ENCODE results near the gene LMTK3. TPM values are rescaled to one million over a fixed set of nuclear protein-coding genes. Genes with fewer than 3 reads are reported as not detected.

Gene LMTK3
- total RNA-seq, 1 donor from 2014 or later: 0.43 TPM

- ATAC-seq (no peak), DNase-seq (ENCODE audit: low spot score) (no peak)
Measured at GRCh38 chr19:48450863-48451262, 60.8 kb downstream of the LMTK3 start.

DNA sequence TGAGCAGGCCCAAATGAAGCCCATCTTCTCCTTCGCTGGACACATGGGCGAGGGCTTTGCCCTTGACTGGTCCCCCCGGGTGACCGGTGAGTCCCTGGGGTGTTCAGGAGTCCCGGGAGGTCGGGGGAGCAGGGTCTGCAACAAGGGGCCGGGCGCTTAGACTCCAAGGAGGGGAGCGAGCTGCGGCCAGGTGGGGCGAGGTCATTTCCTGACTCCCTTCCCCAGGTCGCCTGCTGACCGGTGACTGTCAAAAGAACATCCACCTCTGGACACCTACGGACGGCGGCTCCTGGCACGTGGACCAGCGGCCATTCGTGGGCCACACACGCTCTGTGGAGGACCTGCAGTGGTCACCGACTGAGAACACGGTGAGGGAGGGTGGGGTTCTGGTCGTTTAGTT lies 61.2 kb downstream of the LMTK3 start:
- DNase-seq (ENCODE audit: low spot score): no peak
- no peak for ATAC-seq

GRCh38 chr19:48448563-48448962 lies 63.1 kb downstream of the LMTK3 start:
- no peak for DNase-seq (ENCODE audit: low spot score)
- ATAC-seq: no peak

GRCh38 chr19:48446579-48446978 lies 65.1 kb downstream of the LMTK3 start:
- no peak for DNase-seq (ENCODE audit: low spot score)
- ATAC-seq: no peak

DNA sequence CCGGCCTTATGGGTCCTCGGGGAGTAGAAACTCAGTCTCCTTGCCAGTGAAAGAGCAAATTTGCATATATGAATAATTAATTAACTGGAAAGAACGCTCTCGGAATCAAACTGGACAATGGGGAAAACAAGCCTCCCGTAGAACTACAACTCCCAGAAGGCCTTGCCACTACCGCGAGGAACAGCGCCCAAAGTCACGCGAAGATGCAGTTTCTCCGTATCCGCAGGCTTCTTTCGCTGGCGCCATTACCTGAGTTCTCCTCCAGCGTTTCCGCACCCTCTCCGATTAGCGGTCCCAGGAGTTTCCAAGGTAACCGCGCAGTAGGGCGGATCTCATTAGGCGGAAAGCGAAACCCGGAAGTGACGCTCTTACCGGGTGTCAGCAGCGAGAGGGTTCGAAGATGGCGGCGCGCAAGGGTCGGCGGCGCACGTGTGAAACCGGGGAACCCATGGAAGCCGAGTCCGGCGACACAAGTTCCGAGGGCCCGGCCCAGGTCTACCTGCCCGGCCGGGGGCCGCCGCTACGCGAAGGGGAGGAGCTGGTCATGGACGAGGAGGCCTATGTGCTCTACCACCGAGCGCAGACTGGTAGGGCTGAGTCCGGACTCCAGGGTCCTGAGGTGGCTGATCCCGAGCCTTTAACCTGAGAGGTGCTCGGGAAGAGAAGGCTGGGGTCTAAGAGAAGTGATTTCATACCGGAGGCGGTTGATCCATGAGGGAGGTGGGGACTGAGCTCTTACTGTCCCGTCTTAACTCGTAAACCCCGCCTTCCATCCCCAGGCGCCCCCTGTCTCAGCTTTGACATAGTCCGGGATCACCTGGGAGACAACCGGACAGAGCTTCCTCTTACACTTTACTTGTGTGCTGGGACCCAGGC lies 65.8 kb downstream of the LMTK3 start, which contains the start of gene GRWD1:
GRWD1 (plus strand) TSS at position 378 of the 876 bp plus-strand sequence; CDS start at position 401, 23 bp downstream.
- DNase-seq (ENCODE audit: low spot score) (peak; percentile 92), ATAC-seq (peak; percentile 93)

DNA sequence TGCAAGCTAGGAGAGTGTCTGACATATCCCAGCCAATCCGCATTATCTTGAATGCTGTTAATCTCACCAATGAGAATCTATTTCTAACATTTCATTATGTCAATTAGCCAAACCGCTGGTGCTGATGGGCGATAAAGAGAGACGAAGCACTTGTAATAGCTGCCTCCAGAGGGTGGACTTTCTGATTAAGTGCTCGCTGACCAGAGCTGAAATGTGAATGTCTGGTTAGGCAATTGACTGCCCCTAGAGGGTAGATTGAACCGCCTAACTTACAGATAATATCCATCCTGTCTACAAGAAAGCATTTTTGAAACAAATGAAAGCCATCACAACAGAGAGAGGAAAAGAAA lies 66.4 kb downstream of the LMTK3 start:
- DNase-seq (ENCODE audit: low spot score): no peak
- ATAC-seq: peak; percentile 71

- ATAC-seq (no peak), DNase-seq (ENCODE audit: low spot score) (no peak)
Measured at GRCh38 chr19:48444936-48445200, 66.8 kb downstream of the LMTK3 start.

DNA sequence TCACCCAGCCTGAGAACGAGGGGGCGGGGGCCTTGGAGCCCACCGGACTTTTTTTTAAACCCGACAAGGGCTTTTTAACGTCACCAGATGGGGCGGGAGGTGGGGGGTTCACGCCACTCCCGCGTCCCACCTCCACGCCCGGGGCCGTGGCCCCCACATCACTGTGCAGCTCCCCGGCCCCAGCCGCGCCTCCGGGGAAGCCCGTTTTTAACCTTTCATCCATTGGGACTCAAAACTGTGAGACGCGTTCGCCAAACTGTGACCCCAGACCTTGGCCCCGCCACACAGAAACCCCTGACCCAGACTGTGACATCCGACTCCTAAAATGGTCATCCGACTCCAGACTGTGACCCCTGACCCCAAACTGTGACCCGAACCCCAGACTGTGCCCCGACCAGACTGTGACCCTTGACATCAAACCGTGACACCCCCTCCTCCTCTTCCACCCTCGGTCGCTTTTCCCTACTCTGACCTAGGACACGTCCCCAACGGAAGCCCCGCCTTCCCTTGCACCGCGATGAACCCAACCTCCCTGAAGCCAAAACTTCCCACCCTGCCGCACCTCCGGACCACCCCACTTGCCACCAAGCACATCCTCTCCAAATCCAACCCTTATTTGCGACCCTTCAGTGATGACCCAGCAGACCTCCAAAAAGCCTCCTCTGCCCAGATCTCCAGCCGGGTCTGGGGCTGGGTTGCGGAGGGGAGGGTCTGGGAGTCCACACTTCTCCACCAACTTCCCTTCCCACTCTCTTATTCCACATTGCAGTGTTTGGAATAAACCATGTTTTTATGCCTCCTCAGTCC lies 67.3 kb downstream of the LMTK3 start:
- DNase-seq (ENCODE audit: low spot score) (no peak), ATAC-seq (no peak)

- no peak for ATAC-seq
- DNase-seq (ENCODE audit: low spot score): no peak
Measured at GRCh38 chr19:48443731-48444128, 67.9 kb downstream of the LMTK3 start.

DNA sequence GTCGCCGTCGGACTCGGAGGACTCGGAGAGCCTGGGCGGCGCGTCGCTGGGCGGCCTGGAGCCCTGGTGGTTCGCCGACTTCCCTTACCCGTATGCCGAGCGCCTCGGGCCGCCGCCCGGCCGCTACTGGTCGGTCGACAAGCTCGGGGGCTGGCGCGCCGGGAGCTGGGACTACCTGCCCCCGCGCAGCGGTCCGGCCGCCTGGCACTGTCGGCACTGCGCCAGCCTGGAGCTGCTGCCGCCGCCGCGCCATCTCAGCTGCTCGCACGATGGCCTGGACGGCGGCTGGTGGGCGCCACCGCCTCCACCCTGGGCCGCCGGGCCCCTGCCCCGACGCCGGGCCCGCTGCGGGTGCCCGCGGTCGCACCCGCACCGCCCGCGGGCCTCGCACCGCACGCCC lies 68.4 kb downstream of the LMTK3 start:
- no peak for DNase-seq (ENCODE audit: low spot score)
- ATAC-seq: no peak

DNA sequence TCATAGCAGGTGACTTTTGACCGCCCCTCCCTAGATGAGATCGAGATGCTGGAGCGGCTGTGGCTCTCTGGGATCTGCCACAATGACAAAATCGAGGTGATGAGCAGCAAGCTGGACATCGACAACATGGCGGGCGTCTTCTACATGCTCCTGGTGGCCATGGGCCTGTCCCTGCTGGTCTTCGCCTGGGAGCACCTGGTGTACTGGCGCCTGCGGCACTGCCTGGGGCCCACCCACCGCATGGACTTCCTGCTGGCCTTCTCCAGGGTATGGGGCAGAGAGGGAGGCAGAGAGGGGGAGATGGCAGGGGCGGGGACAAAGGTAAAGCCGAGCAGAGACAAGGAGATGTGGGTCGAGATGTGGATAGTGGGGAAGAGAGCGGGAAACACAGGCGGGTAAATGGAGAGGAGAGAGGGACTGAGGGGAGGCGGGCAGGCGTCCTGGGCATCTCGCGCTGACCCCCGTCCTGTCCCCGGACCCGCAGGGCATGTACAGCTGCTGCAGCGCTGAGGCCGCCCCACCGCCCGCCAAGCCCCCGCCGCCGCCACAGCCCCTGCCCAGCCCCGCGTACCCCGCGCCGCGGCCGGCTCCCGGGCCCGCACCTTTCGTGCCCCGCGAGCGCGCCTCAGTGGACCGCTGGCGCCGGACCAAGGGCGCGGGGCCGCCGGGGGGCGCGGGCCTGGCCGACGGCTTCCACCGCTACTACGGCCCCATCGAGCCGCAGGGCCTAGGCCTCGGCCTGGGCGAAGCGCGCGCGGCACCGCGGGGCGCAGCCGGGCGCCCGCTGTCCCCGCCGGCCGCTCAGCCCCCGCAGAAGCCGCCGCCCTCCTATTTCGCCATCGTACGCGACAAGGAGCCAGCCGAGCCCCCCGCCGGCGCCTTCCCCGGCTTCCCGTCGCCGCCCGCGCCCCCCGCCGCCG lies 69.3 kb downstream of the LMTK3 start:
- ATAC-seq: no peak
- DNase-seq (ENCODE audit: low spot score): no peak

DNA sequence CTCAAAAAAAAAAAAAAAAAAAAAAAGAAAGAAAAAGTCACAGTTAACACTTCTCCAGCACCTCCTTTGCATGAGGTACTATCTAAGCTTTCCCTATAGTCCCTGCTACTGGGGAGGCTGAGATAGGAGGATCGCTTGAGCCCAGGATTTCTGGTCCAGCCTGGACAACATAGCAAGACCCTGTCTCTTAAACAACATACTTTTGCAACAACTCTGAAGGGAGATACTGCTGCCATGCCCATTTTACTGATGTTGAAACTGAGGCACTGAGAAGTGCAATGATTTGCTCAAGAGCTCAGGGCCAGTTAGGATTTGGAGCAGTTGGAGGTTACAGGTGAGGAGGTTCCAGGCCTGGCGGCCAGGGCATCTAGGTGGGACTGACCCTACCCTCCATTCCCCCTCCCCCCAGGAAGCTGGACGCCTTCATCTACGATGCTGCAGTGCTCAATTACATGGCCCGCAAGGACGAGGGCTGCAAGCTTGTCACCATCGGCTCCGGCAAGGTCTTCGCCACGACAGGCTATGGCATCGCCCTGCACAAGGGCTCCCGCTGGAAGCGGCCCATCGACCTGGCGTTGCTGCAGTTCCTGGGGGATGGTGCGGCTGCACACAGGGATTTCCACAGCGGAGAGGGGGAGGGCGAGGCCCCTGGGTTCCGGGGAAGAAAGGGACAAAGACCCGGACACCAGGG lies 70.1 kb downstream of the LMTK3 start:
- no peak for ATAC-seq
- no peak for DNase-seq (ENCODE audit: low spot score)

GRCh38 chr19:48436586-48436985 lies 75.0 kb downstream of the LMTK3 start:
- no peak for ATAC-seq
- DNase-seq (ENCODE audit: low spot score): no peak

Other genes with a start within 250 kb of the LMTK3 start
- gene ZNF114, start 241.8 kb downstream of the LMTK3 start, total RNA-seq: not detected
- 6.7 TPM for gene EMP3, start 186.3 kb downstream of the LMTK3 start, total RNA-seq
- 19.0 TPM for gene TMEM143, start 147.9 kb downstream of the LMTK3 start, total RNA-seq
- gene SYNGR4, start 147.5 kb downstream of the LMTK3 start, total RNA-seq: not detected
- 68.4 TPM for gene KDELR1, start 120.3 kb downstream of the LMTK3 start, total RNA-seq
- 0.20 TPM for gene GRIN2D, start 118.2 kb downstream of the LMTK3 start, total RNA-seq
- gene GRWD1, start 65.9 kb downstream of the LMTK3 start, total RNA-seq: 16.0 TPM
- gene KCNJ14, start 56.3 kb downstream of the LMTK3 start, total RNA-seq: 0.38 TPM
- 13.9 TPM for gene CYTH2, start 42.5 kb downstream of the LMTK3 start, total RNA-seq
- not detected for gene SULT2B1, start 40.3 kb upstream of the LMTK3 start, total RNA-seq
- gene SPACA4, start 94.9 kb upstream of the LMTK3 start, total RNA-seq: not detected
- gene FAM83E, start 103.2 kb upstream of the LMTK3 start, total RNA-seq: 0.18 TPM
- gene RPL18, start 107.3 kb upstream of the LMTK3 start, total RNA-seq: 401 TPM
- 41.6 TPM for gene SPHK2, start 107.7 kb upstream of the LMTK3 start, total RNA-seq
- 11.4 TPM for gene DBP, start 125.5 kb upstream of the LMTK3 start, total RNA-seq
- 1.7 TPM for gene CA11, start 134.4 kb upstream of the LMTK3 start, total RNA-seq
- gene NTN5, start 161.2 kb upstream of the LMTK3 start, total RNA-seq: 0.28 TPM
- not detected for gene FUT2, start 184.1 kb upstream of the LMTK3 start, total RNA-seq
- 0.23 TPM for gene MAMSTR, start 207.9 kb upstream of the LMTK3 start, total RNA-seq
- 3.1 TPM for gene RASIP1, start 228.8 kb upstream of the LMTK3 start, total RNA-seq
- gene IZUMO1, start 235.1 kb upstream of the LMTK3 start, total RNA-seq: not detected
- 0.43 TPM for gene FUT1, start 240.8 kb upstream of the LMTK3 start, total RNA-seq
- gene FGF21, start 243.7 kb upstream of the LMTK3 start, total RNA-seq: 0.75 TPM

Measured in left lobe of liver (tissue), 2 donors.